Erythroblast (primary cell): ENCODE measurements around the gene KIF21B.

Experiments
- GATA1 ChIP-seq: IDR thresholded peaks from 2 replicates; pipeline ENCODE4 v1.6.1; 2011; ENCODE audit warnings: low read depth, mild to moderate bottlenecking, control low read depth, low read length, moderate library complexity
- POLR2A ChIP-seq: IDR thresholded peaks from 2 replicates; pipeline ENCODE4 v1.6.1; 2011; ENCODE audit warnings: mild to moderate bottlenecking, low read length

DNA sequence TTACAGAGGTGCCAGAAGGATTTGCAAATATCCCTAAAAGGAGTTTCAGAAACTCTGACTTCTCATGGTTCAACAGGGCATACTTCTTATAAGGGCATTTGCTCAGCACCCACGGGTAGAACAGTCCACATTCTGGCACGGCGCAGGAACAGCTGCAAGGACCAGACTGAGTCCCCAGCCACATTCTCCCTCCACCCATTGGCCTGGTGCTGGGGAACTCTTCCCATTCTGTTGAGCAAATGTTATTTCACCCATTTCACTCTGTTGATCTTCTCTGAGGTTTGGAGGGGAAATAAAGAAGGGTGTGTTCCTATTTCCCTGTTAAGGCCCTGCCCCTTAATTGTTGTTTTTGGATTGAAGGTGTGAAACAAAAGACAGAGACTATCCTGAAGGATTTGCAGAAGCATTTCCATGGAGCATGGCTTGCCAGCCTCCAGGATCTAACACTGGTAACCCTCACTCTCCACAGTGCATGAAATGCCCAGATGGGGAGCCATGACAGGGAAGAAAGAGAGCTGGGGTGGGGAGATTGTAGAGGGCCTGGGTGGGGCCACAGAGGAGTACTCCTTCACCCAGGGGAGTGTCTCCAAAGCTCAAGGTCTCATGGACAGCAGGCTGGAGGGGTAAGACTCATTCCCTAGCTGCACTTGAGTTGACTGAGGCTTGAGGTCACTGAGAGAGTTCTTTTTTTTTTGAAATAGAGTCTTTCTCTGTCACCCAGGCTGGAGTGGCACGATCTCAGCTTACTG, 93.8 kb downstream of the KIF21B start:
- no peak for TF ChIP-seq GATA1
- no peak for TF ChIP-seq POLR2A
